IPS-18a (cell line): ENCODE data around the gene HSF5.

Source experiments
- H3K27ac ChIP-seq: one replicate; pipeline ENCODE4 v1.5.1; 2013; ENCODE audit warnings: low read length
- H3K27me3 ChIP-seq: one replicate; pipeline ENCODE4 v1.6.1; 2013; ENCODE audit warnings: mild to moderate bottlenecking, low read length; ENCODE audit not compliant: control insufficient read depth, insufficient read depth
- H3K36me3 ChIP-seq: one replicate; pipeline ENCODE4 v1.6.1; 2013; ENCODE audit warnings: low read depth, low read length; ENCODE audit not compliant: control insufficient read depth
- H3K4me1 ChIP-seq: one replicate; pipeline ENCODE4 v1.6.1; 2013; ENCODE audit warnings: low read depth, low read length; ENCODE audit not compliant: control insufficient read depth
- H3K4me3 ChIP-seq: one replicate; pipeline ENCODE4 v1.5.1; 2013; ENCODE audit warnings: low read length
- H3K9ac ChIP-seq: one replicate; pipeline ENCODE4 v1.6.1; 2013; ENCODE audit warnings: mild to moderate bottlenecking, low read length, moderate library complexity
- H3K9me3 ChIP-seq: one replicate; pipeline ENCODE4 v1.6.1; 2013; ENCODE audit warnings: low read depth, low read length; ENCODE audit not compliant: control insufficient read depth

The HSF5 gene

DNA sequence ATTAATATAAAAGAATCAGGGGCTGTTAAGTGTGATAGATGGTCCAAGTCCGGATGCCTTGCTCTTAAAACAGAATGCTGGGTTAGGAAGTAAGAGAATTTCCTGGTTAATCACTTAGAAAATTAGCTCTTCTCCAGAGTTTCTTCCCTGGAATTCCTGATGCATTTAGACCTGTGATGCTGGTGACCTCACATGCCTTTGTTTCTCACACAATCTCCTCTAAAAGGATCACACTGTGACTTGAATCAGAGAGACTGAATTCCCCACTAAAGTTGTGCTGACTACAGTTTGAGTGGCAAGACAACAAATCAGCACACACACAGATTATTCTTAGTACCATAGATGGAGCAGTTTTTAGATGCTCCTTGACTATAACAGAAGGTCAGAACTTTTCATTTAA, 66.5 kb downstream of the HSF5 start:
- H3K9ac ChIP-seq = no peak overlapping the region
- no peaks in the 10 kb centered on the region for H3K9me3 ChIP-seq
- H3K4me1 ChIP-seq = peaks cover 8% of the 10 kb centered on the region
- no peak overlapping the region for H3K27ac ChIP-seq
- no peaks in the 10 kb centered on the region for H3K36me3 ChIP-seq
- peaks cover 7% of the 10 kb centered on the region for H3K27me3 ChIP-seq
- H3K4me3 ChIP-seq = no peak overlapping the region

DNA sequence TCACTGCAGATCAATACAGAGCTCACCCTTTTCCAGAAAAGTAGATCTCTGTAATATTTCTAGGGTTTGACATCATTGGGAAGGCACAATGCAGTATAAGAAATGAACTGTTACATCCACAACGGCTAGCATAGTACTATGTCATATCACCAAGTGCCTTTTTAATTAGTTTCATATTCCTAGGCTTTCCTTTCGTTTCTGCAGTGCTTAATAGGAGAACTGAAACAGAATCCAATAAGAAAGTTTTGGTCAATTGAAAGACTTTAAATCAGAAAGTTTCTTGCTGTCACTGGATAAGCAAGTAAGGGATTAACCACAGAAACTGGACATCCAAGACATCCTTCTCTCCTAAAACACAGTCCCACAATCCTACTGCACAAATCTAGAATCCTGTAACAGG, 67.4 kb downstream of the HSF5 start:
- H3K4me3 ChIP-seq = no peak overlapping the region
- no peak overlapping the region for H3K9ac ChIP-seq
- no peak overlapping the region for H3K27ac ChIP-seq
- H3K36me3 ChIP-seq = no peaks in the 10 kb centered on the region
- peaks cover 15% of the 10 kb centered on the region for H3K4me1 ChIP-seq
- H3K27me3 ChIP-seq = peaks cover 7% of the 10 kb centered on the region
- H3K9me3 ChIP-seq = no peaks in the 10 kb centered on the region

DNA sequence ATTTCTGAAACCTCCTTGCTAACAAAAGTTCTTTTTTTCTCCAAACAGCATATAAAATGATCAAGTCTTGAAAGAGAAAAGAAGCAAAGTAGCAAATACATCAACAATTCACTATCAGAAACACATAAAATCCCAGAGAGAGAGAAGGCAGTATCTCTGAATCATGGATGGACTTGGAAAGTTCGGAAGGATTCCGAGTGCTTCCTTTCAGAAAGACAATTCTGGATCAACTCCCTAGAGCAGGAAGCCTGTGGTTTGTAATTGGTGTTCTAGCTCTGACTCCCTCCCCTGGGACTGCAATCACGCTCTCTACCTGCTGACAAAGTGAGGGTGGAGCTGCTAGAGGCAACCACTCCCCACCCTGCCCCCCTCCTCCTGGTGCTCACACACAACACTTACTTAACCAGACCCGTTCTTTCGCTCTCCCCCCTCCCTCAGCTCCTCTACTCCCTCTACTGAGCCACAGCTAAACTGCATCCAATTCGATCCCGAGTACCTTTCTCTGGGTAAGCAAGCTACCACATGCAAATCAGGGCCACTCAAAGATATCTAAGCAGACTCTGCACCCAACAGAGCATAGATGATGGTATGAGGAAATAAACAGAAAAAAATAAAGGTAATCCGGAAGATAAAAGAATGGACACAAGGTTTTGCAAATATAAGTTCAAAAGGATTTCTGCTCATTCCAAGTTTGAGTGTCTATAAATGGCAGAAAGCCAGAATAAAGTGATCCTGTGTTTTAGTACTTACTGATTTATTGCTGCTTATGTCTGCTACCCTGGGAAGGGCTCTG, 70.7 kb downstream of the HSF5 start, which contains the start of gene RNF43:
Gene RNF43 (minus strand): TSS at position 235 of the 793 bp plus-strand sequence. CDS start 1,957 bp downstream, outside the sequence.
- H3K4me3 ChIP-seq = peak within 1 kb of the TSS; percentile 74
- no peaks in the 10 kb centered on the region for H3K9me3 ChIP-seq
- H3K9ac ChIP-seq = peak within 1 kb of the TSS; percentile 48
- H3K27ac ChIP-seq = peak within 1 kb of the TSS; percentile 37
- no peaks in the 10 kb centered on the region for H3K36me3 ChIP-seq
- H3K27me3 ChIP-seq = peaks cover 7% of the 10 kb centered on the region
- H3K4me1 ChIP-seq = peaks cover 18% of the 10 kb centered on the region

DNA sequence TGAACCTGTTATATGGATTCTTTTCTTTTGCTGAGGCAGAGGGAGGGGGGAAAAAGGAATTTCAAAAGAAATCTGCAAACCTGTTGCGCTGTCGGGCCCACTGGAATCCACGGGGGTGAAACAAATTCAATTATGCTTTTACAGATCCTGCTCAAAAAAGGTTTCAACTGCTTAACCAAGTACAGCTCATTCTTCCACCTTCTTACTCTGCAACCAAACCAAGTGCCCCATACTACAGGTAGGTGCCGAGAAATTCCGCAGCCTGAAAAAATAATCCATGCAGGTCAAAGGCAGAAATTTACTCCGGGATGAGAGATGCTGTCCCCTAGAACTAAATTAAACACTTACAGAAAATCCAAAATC, 71.3 kb downstream of the HSF5 start:
- Histone ChIP-seq H3K27ac (peak overlapping the region; percentile 37), H3K9me3 (no peaks in the 10 kb centered on the region), H3K36me3 (no peaks in the 10 kb centered on the region), H3K4me3 (peak overlapping the region; percentile 74), H3K9ac (peak overlapping the region; percentile 48), H3K27me3 (peaks cover 7% of the 10 kb centered on the region), H3K4me1 (peaks cover 18% of the 10 kb centered on the region)

DNA sequence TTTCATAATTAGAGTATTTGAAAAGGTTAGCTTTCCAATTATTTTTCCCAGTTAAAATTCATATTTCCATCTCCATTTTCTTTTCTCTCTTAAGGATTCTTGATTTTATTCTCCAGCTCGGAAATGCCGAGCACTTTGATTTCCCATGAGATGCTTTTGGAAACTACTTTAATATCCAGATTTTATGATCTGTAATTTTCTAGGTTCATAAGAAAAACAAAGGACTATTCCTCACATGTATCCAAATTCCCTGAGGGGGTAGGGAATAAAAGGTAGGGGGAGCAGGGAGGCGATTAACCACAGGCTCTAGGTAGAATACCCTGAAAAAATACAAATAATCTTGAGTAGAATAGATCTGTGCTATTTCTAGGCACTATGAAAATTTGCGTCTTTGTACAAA, 71.8 kb downstream of the HSF5 start:
- no peaks in the 10 kb centered on the region for H3K9me3 ChIP-seq
- H3K27ac ChIP-seq = no peak overlapping the region
- peaks cover 7% of the 10 kb centered on the region for H3K27me3 ChIP-seq
- H3K4me3 ChIP-seq = peak overlapping the region; percentile 74
- no peaks in the 10 kb centered on the region for H3K36me3 ChIP-seq
- peaks cover 18% of the 10 kb centered on the region for H3K4me1 ChIP-seq
- no peak overlapping the region for H3K9ac ChIP-seq

DNA sequence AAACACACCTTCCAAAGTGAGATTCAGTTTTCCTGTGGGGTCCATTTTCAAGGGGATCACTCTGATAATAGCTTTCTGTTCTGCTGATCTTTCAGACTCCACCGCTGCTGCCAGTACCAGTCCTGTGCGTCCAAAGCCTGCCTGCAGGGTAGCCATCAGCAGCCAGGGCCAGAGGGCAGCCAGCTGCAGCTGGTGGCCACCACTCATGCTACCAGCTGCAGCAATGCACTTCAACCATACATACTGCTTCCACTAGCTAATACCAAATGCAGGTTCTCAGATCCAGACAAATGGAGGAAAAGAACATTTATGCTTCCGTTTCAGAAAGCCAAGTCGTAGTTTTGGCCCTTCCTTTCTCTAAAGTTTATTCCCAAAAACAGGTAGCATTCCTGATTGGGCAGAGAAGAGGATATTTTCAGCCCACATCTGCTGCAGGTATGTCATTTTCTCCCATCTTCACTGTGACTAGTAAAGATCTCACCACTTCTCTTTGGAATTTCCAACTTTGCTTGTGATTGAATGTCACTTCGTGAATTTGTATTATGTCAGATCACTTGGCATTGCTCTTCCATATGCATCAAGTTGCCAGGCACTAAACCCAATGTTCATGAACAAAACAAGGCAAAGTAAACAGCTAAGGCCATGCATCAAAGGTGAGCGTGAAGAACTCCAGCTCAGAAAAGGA, 72.7 kb downstream of the HSF5 start:
- Histone ChIP-seq H3K9ac (no peak overlapping the region), H3K4me1 (peaks cover 18% of the 10 kb centered on the region)

DNA sequence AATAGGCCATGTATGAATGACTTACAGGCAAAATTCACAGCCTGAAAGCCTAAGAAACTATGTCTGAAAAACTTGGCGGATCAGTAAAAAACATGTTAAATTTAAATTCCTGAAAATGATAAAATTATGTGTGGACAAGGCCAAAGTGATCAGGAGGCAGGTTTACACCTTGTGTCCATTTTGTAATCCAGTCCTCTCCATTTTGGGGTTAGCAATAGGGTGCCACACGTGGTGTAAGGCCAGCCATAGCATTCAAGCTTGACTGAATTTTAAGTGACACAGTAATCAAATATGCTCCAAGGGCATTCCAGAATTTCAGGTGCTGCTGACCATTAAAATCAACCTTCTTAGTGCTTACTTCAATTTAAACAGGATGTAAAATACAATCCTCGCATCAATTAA, 73.6 kb downstream of the HSF5 start:
- Histone ChIP-seq H3K27ac (no peak overlapping the region), H3K9ac (no peak overlapping the region), H3K36me3 (no peaks in the 10 kb centered on the region), H3K9me3 (no peaks in the 10 kb centered on the region), H3K4me1 (peaks cover 18% of the 10 kb centered on the region), H3K4me3 (no peak overlapping the region), H3K27me3 (no peaks in the 10 kb centered on the region)

More for the DNA sequence above, 72.7 kb downstream of the HSF5 start:
- Histone ChIP-seq H3K9me3 (no peaks in the 10 kb centered on the region), H3K27me3 (peaks cover 6% of the 10 kb centered on the region), H3K36me3 (no peaks in the 10 kb centered on the region), H3K27ac (no peak overlapping the region), H3K4me3 (peak overlapping the region; percentile 74)

DNA sequence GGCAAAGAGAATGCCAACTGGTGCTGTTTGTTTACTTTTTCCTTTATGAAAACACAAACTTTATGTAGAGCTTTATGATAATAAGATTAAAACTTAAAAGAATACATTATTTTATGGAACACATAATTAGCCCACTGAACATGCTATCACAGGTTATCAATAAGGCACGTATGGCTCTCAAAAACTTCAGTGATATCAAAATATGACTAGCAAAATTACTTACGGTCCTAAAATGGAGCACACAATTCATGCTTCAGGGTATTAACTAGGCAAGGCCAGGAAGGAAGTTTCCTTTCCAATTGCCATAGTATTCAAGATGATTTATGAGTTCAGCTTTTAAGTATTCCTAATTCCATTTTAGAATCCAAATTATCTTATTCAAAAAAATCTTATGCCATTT, 74.5 kb downstream of the HSF5 start:
- Histone ChIP-seq H3K4me3 (no peak overlapping the region), H3K27ac (no peak overlapping the region), H3K36me3 (no peaks in the 10 kb centered on the region), H3K9me3 (no peaks in the 10 kb centered on the region), H3K4me1 (peaks cover 18% of the 10 kb centered on the region), H3K27me3 (no peaks in the 10 kb centered on the region), H3K9ac (no peak overlapping the region)

DNA sequence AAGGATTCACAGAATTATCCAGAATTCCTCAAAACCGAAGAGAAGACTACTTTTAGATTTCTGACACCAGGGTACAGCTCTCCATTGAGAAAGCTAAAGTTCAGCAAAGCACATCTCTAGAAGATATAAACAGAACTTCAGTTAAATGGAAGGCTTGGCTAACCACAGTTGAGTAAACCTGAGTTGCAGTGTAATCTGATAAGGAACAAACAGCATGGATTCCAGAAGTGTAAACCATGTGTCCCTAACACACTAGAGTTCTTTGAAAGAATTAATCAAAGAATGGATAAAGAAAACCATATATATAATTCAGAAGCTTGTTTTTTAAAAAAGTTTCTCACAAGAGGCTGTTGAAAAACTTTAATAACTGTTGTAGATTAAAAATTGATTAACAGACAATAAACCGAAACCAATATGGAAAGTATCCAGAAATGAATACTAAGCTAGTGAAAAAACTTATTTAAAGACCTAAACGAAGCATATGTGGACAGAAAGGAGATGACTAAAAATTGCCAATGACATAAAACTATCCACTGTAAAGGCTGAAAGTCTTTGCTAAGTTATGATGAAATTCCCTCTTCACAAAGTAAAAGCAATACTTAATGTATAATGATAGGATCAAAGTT, 75.1 kb downstream of the HSF5 start:
- no peaks in the 10 kb centered on the region for H3K36me3 ChIP-seq
- peaks cover 5% of the 10 kb centered on the region for H3K27me3 ChIP-seq
- H3K4me3 ChIP-seq = no peak overlapping the region
- H3K9ac ChIP-seq = no peak overlapping the region
- peaks cover 18% of the 10 kb centered on the region for H3K4me1 ChIP-seq
- no peak overlapping the region for H3K27ac ChIP-seq
- H3K9me3 ChIP-seq = no peaks in the 10 kb centered on the region

DNA sequence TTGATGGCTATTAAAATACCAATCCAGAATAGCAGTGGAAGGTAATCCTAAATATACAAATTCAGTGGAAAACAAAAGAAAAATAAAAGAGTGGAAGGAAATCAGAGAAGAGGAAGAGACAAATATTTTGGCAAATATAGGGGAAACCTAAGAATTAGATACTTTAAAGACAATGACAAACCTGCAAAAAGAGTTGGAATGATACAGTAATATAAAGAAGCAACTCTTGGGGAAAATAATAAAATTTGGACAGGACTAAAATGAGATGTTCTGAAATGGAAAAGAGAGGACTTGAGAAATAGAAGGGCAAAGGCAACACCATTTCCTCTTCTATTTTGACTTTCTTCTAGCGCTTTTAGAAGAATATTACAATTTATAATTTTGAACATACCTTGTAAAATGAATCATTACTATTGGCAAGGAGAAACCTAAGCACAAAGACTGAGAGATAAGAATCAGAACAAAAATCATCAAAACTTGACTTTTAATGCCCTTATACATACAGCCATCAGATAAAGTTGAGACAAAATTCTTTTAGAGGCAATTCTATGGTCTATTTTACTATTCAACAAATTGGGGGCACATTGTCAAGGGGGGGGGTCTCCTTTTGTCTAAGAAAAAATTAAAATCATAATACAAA, 76.0 kb downstream of the HSF5 start:
- no peaks in the 10 kb centered on the region for H3K9me3 ChIP-seq
- H3K4me1 ChIP-seq = peaks cover 13% of the 10 kb centered on the region
- H3K27me3 ChIP-seq = peaks cover 5% of the 10 kb centered on the region
- no peak overlapping the region for H3K27ac ChIP-seq
- no peak overlapping the region for H3K4me3 ChIP-seq
- no peak overlapping the region for H3K9ac ChIP-seq
- no peaks in the 10 kb centered on the region for H3K36me3 ChIP-seq

DNA sequence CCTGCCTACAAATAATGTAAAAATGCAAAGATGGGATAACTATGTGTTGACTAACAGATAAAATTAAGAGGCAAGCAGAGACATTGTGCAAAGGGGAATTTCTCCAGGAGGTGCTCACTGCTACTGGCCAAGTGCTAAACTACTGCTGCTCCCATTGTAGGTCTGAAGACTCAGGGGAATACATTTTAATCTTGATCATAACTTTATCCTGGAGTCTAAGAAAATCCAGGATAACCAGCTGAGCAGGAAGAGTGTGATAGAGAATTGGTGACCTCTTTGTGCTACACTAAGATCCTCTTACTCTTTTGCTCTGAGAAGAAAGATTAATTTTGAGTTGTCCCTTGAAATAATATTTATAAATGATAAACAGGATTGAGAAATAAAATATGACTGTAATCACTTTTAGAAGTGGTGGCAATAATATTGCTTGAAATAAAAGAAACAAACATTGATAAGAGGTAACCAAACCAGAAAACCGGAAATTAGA, 76.8 kb downstream of the HSF5 start:
- Histone ChIP-seq H3K9me3 (no peaks in the 10 kb centered on the region), H3K9ac (no peak overlapping the region), H3K27me3 (peaks cover 5% of the 10 kb centered on the region), H3K4me3 (no peak overlapping the region), H3K36me3 (no peaks in the 10 kb centered on the region), H3K4me1 (peaks cover 7% of the 10 kb centered on the region), H3K27ac (no peak overlapping the region)
